ENCODE measurements around the gene TMA7. TPM values are rescaled to one million over a fixed set of nuclear protein-coding genes. Genes with fewer than 3 reads are reported as not detected.

TMA7 gene
- polyA plus RNA-seq, 1 experiment = 316 TPM

DNA sequence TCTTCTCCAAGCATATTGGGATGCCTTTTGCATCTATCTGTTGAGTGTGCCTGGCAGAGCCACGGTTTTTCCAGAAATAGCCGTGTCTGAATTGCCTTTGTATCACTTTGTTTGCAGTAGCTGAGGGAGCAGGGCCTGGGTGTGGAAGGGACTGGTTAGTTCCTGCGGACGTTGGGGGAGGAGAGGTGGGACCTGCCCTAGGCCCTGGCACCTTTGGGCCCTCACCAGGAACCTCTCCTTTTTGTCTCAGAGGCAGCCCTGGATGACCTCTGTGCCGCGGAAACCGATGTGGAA lies 25.1 kb downstream of the TMA7 start:
- Histone ChIP-seq H3K9me3 (ENCODE audit: control insufficient read depth, insufficient read depth, low read length) (no peaks in the 10 kb centered on the region), H3K27me3 (ENCODE audit: control insufficient read depth, insufficient read depth, low read length) (no peaks in the 10 kb centered on the region), H3K4me3 (ENCODE audit: low read depth, low read length) (no peak overlapping the region), H3K27ac (ENCODE audit: low read depth, low read length) (peak overlapping the region; percentile 100)
- no peak for DNase-seq (ENCODE audit: low read depth, low spot score)
- CTCF ChIA-PET = interaction anchor here (0.6 to 2.1 kb wide), 4 partner anchors 80 to 88 kb away, joined by 3 to 15 read pairs (median 3); no protein-coding TSS in a partner anchor
- TF ChIP-seq, protein P1, sequence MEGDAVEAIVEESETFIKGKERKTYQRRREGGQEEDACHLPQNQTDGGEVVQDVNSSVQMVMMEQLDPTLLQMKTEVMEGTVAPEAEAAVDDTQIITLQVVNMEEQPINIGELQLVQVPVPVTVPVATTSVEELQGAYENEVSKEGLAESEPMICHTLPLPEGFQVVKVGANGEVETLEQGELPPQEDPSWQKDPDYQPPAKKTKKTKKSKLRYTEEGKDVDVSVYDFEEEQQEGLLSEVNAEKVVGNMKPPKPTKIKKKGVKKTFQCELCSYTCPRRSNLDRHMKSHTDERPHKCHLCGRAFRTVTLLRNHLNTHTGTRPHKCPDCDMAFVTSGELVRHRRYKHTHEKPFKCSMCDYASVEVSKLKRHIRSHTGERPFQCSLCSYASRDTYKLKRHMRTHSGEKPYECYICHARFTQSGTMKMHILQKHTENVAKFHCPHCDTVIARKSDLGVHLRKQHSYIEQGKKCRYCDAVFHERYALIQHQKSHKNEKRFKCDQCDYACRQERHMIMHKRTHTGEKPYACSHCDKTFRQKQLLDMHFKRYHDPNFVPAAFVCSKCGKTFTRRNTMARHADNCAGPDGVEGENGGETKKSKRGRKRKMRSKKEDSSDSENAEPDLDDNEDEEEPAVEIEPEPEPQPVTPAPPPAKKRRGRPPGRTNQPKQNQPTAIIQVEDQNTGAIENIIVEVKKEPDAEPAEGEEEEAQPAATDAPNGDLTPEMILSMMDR (IDR thresholded peaks at IDR 0.05; ENCODE audit: low read depth, low read length) = no peak
- POLR2A ChIA-PET = interaction anchor here (1.7 kb wide), 1 partner anchor 84 kb away, joined by 6 read pairs; no protein-coding TSS in a partner anchor

DNA sequence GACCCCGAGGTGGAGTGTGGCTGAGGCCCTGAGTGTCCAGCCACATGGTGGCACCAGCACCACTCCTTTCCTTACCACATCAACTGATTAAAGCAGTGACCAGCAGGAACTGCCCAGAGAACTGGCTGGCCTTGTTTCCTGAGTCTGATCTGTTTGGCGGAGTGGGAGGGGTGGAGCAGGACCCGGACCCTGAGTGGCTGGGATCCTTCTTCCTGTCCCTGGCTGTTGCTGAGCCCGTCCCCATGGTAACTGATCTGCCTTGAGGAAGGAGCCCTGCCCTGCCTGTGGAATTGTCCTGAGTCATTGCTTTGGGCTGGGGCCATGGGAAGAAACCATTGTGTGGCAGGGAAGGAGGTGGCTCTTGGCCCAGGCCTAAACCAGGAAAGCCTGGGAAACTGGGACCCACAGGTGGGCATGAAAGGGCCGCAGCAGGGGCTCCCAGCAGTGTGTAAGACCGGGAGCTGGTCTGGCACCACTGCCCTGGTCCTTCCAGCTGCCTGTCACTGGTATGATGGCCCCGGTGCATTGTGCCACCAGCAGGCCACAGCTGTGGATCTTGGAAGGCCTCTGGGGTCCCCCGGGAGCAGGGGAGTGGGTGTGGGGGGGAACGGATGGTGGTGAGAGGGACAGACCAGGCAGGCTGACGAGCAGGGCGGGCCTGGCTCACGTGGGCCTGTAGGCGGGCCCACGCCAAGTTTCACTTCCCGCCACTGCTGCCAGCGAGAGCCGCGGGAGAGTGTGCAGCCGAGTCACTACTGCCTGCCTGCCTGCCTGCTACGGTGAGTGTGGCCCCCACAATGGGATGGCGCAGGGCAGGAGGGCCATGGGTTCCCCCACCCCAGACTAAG lies 25.7 kb downstream of the TMA7 start:
- Histone ChIP-seq H3K27me3 (ENCODE audit: control insufficient read depth, insufficient read depth, low read length) (no peaks in the 10 kb centered on the region), H3K27ac (ENCODE audit: low read depth, low read length) (peak overlapping the region; percentile 100), H3K9me3 (ENCODE audit: control insufficient read depth, insufficient read depth, low read length) (no peaks in the 10 kb centered on the region), H3K4me3 (ENCODE audit: low read depth, low read length) (peak overlapping the region; percentile 66)
- DNase-seq (ENCODE audit: low read depth, low spot score) = peak; percentile 98
- POLR2A ChIA-PET = interaction anchor here (1.7 kb wide), 2 partner anchors 76 to 84 kb away, joined by 3 to 6 read pairs; no protein-coding TSS in a partner anchor
- CTCF ChIA-PET = interaction anchor here (1.3 to 1.8 kb wide), 3 partner anchors 79 to 88 kb away, joined by 3 to 6 read pairs (median 3); no protein-coding TSS in a partner anchor
- TF ChIP-seq, protein P1 (IDR thresholded peaks at IDR 0.05; ENCODE audit: low read depth, low read length) = peak; percentile 67

GRCh38 chr3:48466386-48467109 lies 26.5 kb downstream of the TMA7 start:
- no peaks in the 10 kb centered on the region for H3K27me3 ChIP-seq (ENCODE audit: control insufficient read depth, insufficient read depth, low read length)
- H3K9me3 ChIP-seq (ENCODE audit: control insufficient read depth, insufficient read depth, low read length) = no peaks in the 10 kb centered on the region
- H3K4me3 ChIP-seq (ENCODE audit: low read depth, low read length) = peak overlapping the region; percentile 66
- peak overlapping the region; percentile 100 for H3K27ac ChIP-seq (ENCODE audit: low read depth, low read length)
- POLR2A ChIA-PET = interaction anchor here (0.6 to 1.7 kb wide), 3 partner anchors 71 to 83 kb away, joined by 3 to 11 read pairs (median 6); no protein-coding TSS in a partner anchor
- no peak for DNase-seq (ENCODE audit: low read depth, low spot score)
- CTCF ChIA-PET = interaction anchor here (0.5 to 1.8 kb wide), 4 partner anchors 79 to 94 kb away, joined by 3 to 6 read pairs (median 3); no protein-coding TSS in a partner anchor
- TF ChIP-seq, protein P1 (IDR thresholded peaks at IDR 0.05; ENCODE audit: low read depth, low read length) = no peak

GRCh38 chr3:48467110-48467454 lies 27.0 kb downstream of the TMA7 start:
- Histone ChIP-seq H3K9me3 (ENCODE audit: control insufficient read depth, insufficient read depth, low read length) (no peaks in the 10 kb centered on the region), H3K4me3 (ENCODE audit: low read depth, low read length) (peak overlapping the region; percentile 66), H3K27ac (ENCODE audit: low read depth, low read length) (peak overlapping the region; percentile 100), H3K27me3 (ENCODE audit: control insufficient read depth, insufficient read depth, low read length) (no peaks in the 10 kb centered on the region)
- CTCF ChIA-PET = interaction anchor here (0.5 to 1.8 kb wide), 2 partner anchors 82 to 94 kb away, joined by 3 to 6 read pairs; no protein-coding TSS in a partner anchor
- no peak for DNase-seq (ENCODE audit: low read depth, low spot score)
- TF ChIP-seq, protein P1 (IDR thresholded peaks at IDR 0.05; ENCODE audit: low read depth, low read length) = no peak
- POLR2A ChIA-PET = interaction anchor here (0.6 to 1.7 kb wide), 2 partner anchors 70 to 75 kb away, joined by 3 to 11 read pairs; no protein-coding TSS in a partner anchor

Data from AG04450 (cell line).